IPS DF 19.7 (cell line): Measurements from ENCODE around the gene PHOX2A.

Experiments
- DNase-seq: peaks from one replicate; pipeline ENCODE4 v3.0.0-alpha.2; 2013; ENCODE audit warnings: low read depth, low spot score

Gene PHOX2A

GRCh38 chr11:72249961-72250360, 6.0 kb upstream of the PHOX2A start:
- DNase-seq: no peak

GRCh38 chr11:72247584-72247983, 3.6 kb upstream of the PHOX2A start:
- DNase-seq: no peak

DNA sequence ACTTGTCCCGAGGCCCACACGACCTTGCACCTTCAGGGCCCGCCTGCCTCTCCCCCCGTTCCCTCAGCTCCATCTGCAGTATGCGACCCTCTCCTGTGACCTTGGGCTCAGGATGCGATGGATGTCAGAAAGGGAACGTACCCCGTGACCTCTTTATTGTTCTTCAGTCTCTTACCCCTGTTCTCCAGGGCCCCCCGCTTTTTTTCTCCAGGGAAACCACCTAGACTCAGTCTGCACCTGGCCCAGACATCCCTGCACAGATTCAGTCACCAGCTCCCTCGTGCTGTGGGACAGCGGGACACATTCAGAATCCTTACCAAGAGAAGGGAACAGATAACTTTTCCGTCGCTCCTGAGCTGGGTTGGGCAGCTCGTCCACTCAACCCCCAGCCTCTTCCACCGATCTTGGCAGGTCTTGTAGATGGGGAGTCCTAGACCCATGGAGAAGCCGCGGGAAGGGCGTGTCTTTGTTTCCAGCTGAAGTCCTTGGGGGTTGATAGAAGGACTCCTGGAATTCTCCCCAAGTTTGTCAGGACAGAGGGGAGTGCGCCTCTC, 1.4 kb upstream of the PHOX2A start:
- no peak for DNase-seq

DNA sequence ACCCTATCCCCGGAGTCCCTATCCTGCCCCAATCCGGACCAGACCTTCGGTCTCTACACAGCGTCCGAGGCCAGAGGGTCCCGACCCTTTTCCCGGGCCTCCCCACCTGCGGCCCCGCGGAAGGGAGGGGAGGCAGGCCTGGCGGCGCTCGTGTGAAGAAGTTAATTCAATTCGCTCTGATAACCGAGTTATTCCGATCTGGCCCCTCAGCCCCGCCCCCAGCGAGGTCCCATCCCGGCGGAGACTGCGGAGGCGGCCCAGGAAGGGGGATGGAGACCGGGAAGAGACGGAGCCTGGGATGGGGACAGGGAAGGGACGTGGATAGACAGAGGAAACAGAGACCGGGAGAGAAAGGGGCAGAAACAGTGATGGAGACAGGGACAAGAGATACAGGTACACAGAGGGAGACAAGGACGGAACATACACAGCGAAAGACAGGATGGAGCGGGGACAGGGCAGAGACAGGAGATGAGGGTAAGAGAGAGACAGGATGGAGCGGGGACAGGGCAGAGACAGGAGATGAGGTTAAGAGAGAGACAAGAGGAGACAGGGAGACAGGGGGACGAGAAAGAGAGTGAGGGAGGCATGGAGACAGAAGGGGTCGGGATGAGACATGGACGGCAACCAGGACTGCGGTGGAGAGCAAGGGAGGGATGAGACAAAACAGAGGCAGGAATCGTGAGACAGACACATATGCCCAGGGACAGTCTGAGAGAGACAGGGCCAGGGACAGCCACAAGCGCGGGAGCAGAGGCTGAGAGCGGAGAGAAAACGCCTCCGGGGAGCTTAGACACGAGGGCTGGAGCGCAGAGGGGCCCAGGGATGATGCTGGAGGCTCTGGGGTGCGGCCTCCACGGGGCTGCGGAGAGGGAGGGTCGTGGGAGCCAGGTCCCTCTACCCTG, 636 bp upstream of the PHOX2A start:
- DNase-seq: no peak

DNA sequence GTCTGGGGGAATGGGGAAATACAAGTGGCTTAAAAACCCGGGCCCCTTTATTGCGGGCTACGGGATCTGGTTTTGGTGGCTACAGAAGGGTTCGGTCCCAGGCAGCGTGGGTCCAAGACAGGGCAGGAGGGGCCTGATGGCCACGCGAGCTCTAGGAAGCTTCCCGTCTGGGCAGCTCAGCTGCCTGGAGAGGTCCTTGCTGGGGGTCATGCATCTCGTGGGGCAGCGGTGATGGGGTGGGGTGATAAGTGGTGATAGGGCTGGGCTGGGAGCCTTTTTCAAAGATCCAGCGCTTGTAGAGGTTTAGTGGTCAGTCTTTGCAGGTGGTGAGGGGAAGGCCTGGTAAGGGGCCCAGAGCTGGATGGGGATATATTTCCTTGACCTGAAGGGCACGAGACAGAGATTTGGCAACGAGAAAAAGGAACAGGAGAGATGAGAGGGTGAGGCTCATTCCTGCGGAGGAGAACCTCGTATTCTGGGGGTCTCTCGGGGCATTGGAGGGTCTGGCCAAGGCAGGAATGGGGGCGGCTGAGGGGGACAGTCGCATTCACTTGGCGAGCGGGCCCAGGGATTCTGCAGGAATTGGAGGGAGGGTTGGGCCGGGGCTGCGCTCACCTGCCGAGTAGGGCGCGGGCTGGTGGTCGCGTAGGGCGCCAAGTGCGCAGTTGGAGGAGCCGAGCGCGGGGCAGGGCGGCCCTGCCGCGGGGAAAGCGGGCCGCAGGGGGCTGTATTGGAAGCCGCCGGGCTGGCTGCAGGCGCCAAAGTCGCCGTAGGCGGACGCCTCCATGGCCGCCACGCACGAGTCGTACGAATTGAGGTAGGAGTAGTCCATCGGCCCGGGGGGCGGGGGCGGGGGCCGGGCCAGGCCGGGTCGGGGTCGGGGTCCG, 560 bp downstream of the PHOX2A start:
- no peak for DNase-seq

DNA sequence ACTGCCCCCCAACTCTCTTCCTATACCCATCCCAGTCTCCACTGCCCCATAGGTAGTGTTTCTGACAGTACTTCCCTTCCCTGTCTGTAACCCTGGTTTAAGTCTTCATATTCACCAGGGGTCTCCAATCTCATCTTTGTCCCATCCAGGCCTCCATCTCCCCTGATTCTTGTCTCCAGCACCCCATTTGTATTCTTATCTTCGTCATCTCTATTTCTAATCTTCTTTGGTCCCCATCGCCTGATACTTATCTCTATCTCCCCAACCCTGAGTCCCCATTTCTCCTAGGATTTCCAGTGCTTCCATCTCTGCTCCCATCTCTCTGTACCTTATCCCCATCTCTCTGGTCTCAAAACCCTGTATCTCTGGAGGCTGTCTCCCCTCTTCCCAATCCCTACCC, 1.8 kb downstream of the PHOX2A start:
- no peak for DNase-seq

- no peak for DNase-seq
Measured at GRCh38 chr11:72241291-72241781, 2.6 kb downstream of the PHOX2A start.

DNA sequence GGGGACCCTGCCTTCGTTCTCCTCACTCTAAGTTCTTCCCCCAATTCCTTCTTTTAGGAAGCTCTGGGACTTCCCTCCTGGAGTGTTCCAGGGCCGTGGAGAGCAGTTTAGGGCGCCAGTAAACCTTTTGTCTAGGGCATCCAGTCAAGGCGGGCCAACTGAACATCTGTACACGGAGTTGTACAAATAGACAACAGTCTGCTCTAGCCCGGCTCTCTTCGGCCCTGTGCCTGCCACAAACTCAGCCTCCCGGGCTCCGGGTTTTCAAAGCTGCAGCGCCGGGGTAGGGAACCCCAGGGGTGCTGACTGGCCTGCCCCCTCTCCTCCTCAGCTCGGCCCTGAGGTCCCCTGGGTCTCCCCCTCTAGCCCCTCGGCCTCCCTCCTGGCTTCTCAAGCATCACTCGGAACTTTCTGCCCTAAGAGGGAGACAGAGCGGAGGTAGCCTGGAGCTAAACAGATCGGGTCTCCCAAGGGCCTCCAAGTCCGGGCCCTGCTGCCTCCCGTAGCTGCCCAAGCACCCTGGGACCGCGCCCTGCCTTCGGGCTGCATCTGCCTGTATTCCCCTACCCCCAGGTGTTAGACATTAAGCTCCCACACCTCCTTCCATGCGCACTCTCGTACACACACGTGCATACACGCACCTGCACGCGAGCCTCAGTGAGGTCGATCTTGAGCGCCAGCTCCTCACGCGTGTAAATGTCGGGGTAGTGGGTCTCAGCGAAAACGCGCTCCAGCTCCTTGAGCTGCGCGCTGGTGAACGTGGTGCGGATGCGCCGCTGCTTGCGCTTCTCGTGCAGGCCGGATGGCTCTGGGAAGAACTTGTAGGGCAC, 3.3 kb downstream of the PHOX2A start:
- no peak for DNase-seq

DNA sequence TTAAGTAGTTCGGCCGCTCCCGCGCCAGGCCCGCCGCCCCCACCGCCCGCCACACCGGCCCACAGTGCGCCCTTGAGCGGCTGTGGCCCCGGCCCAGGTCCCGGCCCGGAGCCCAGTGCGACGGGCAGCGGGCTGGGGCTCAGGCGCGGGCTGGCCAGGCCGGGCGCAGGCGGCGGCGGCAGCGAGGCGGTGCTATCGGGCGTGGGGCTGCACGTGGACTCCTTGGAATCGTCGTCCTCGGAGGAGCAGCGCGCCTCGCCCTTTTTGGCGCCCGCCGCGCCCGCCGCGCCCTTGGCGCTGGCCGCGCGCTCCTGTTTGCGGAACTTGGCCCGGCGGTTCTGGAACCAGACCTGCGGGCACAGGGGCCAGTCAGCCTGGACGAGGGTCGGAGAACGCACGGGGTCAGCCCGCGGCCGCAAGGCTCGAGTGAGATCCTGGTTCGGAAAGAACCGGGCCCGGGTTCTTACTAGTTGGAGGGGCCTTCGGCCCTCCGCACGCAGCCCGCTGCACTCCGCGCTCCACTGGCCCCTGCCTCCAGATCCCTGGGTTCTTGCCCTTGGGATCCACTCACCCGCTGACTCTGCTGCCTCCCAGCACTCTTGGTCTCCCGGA, 4.0 kb downstream of the PHOX2A start:
- DNase-seq: no peak

- DNase-seq: no peak
Measured at GRCh38 chr11:72239313-72239848, 4.6 kb downstream of the PHOX2A start.

DNA sequence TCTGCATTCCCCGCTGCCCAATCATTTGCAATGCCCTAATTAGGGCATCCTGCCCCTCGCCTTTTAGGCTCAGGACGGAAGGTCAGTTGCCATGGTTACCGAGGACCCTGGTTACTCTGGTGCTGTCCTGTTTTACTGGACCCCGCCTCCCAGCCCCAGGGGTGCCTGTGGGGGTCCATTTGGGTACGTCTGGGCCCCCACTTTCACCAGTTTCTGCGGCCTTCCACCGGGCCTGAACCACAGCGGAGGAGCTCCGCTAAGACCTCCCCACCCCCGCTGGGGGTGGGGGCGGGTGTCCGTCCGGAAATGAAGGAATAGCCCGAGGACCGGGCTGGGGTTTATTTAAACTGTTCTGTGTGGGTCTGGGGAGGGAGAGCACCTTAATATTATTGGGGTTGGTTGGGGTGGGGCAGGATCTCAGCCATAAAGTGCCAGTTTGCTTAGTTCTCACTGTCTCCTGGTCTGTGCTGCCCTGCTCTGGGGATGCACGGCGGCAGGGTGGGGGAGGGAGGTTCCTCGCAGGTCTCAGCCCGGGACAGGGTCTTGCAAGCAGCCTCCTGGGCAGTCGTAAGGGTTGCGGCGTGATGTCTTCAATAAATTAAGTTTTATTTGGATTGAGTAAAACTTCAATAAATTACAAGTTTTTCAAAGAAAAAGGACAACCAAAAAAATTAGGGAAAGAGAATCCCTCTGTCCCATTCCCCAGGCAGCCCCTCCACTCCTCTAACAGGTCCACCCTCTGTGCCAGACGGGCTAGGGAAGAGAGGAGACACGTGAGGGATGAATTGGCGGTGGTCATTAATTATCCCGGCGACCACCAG, 5.3 kb downstream of the PHOX2A start:
- DNase-seq: no peak

DNA sequence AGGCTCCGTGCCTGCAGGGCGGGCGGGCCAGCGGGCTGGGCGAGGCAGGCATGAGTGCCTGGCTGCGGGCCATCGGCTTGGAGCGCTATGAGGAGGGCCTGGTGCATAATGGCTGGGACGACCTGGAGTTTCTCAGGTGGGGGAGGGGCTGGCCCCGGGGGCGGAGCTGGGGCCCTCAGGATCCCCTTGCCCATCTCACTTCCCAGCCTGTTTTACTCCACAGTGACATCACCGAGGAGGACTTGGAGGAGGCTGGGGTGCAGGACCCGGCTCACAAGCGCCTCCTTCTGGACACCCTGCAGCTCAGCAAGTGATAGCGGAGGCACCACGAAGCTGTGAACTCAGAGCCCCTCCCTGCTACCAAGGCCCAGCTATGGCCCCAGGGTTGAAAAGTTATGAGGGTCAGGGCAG, 5.9 kb downstream of the PHOX2A start:
- DNase-seq: peak; percentile 84

- DNase-seq: no peak
Measured at GRCh38 chr11:72237112-72237931, 6.7 kb downstream of the PHOX2A start.

DNA sequence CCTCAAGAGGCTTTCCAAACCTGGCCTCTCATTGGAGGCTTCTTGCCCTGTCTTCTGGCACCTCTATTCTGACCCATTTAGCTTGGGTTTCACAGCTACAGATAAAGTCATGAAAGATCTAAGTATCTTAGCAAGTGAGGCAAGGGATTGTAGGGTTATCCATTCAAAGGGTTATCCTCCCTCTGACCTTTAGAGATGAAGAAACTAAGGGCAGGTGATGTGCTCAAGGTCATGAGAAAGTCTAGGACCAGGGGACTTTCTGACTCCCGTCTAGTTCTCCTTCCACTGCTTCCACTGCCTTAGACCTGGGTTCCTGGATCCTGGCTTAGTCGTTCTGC, 7.2 kb downstream of the PHOX2A start:
- no peak for DNase-seq

GRCh38 chr11:72236083-72236697, 7.8 kb downstream of the PHOX2A start:
- DNase-seq: no peak

- no peak for DNase-seq
Measured at GRCh38 chr11:72235351-72236057, 8.5 kb downstream of the PHOX2A start.

DNA sequence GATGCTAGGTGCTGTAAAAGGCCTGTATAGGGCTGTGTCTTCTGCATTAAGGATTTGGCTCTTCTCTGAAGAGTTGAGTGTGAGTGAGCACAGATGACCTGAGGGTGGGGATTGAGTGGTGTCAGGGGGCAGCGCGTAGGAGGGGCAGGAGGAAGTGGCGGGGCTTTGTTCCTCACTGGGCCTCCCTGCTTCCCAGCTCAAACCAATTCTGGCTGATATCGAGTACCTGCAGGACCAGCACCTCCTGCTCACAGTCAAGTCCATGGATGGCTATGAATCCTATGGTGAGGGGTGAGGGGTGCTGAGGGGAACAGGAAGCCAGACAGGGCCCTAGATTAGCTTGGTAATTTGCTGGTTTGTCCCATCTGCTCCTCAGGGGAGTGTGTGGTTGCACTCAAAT, 9.1 kb downstream of the PHOX2A start:
- DNase-seq: no peak

DNA sequence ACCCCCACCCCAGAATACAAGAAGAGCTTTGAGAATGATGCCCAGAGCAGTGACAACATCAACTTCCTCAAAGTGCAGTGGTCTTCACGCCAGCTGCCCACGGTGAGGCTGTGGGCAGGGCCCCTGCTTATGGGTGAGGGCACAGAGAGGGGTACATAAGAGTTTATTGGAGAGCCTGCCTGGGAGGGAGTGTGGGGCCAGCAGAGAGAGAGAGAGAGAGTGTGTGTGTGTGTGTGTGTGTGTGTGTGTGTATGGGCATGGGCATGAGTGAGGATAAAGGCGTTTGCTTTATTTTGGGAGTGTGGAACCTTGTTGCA, 9.5 kb downstream of the PHOX2A start:
- no peak for DNase-seq
